ENCODE data around the gene SOBP. TPM values are rescaled to one million over a fixed set of nuclear protein-coding genes. Genes with fewer than 3 reads are reported as not detected.

The SOBP gene
- total and polyA plus RNA-seq, 2 donors (not counting 3 experiments of a cell fraction or from before 2014, with no cell fraction given): 0.35 to 6.6 TPM

GRCh38 chr6:107699697-107700325 is 209.9 kb downstream of the SOBP start:
- no peak overlapping the region for H3K4me3 ChIP-seq (replicated peaks in 1 of 3; ENCODE audit: insufficient read depth in 1 of 3, low read depth in 1 of 3, low read length in 3 of 3)
- no peaks in the 10 kb centered on the region for H3K79me2 ChIP-seq (ENCODE audit: control insufficient read depth, insufficient read depth, low read length)
- no peak overlapping the region for H3K9ac ChIP-seq (replicated peaks; ENCODE audit: extremely low read depth, insufficient read depth, low read length)
- no peak overlapping the region for H2AFZ ChIP-seq (ENCODE audit: low read depth, low read length)
- H3K36me3 ChIP-seq (ENCODE audit: control insufficient read depth in 2 of 2, extremely low read depth in 1 of 2, insufficient read depth in 2 of 2, low read length in 2 of 2): no peaks in the 10 kb centered on the region
- BruUV-seq (replicated peaks): no TSS peak
- ChIA-PET CTCF (no interaction called here), POLR2A (no interaction called here)
- H3K9me3 ChIP-seq (replicated peaks; ENCODE audit: control insufficient read depth, insufficient read depth, low read length): no peaks in the 10 kb centered on the region
- DNase-seq (ENCODE audit: low read depth, low spot score) (no peak), FAIRE-seq (no peak)
- TF ChIP-seq POLR2AphosphoS5 (IDR thresholded peaks at IDR 0.05; ENCODE audit: insufficient read depth, low read depth, low read length): no peak
- no peak for TF ChIP-seq JUN (IDR thresholded peaks at IDR 0.05; ENCODE audit: borderline replicate concordance, insufficient read depth, insufficient read length, low read depth)
- no peak for TF ChIP-seq FOS (IDR thresholded peaks at IDR 0.05; ENCODE audit: borderline replicate concordance, insufficient read depth, low read length)
- TF ChIP-seq GATA2 (IDR thresholded peaks at IDR 0.05; ENCODE audit: insufficient read depth, insufficient read length, low read depth, low read length): no peak
- TF ChIP-seq EZH2 (IDR thresholded peaks at IDR 0.05; ENCODE audit: borderline replicate concordance, low read depth, low read length, severe bottlenecking): no peak
- no peak for TF ChIP-seq MYC (IDR thresholded peaks at IDR 0.05; ENCODE audit: low read depth, low read length)
- no peak for TF ChIP-seq MAX (IDR thresholded peaks at IDR 0.05; ENCODE audit: insufficient read depth, insufficient read length)
- TF ChIP-seq POLR2A (IDR thresholded peaks at IDR 0.05; ENCODE audit: low read depth, low read length): no peak
- TF ChIP-seq CTCF (IDR thresholded peaks at IDR 0.05; ENCODE audit: extremely low read depth in 1 of 2, insufficient read depth in 1 of 2, low read depth in 1 of 2, low read length in 2 of 2): no peak
- dilution Hi-C loops (cut with MboI; ENCODE audit: extremely low pct_ligation_motif_present, low sequenced_read_pairs): no loop called here
- peaks cover 3 to 4% of the 10 kb centered on the region in 2 experiments for H3K27me3 ChIP-seq (ENCODE audit: control insufficient read depth in 2 of 2, insufficient read depth in 2 of 2, low read length in 2 of 2)
- intact Hi-C loops (cut with micrococcal nuclease): loop anchor here (10.0 kb wide), 1 partner anchor 1365 kb away; no protein-coding TSS in a partner anchor
- H3K4me2 ChIP-seq (ENCODE audit: insufficient read depth, low read length): no peak overlapping the region
- no peaks in the 10 kb centered on the region for H3K9me1 ChIP-seq (replicated peaks; ENCODE audit: control insufficient read depth, extremely low read depth, insufficient read depth, low read length)
- H3K27ac ChIP-seq (ENCODE audit: insufficient read depth, low read depth, low read length): no peak overlapping the region
- no peaks in the 10 kb centered on the region for H4K20me1 ChIP-seq (replicated peaks; ENCODE audit: control insufficient read depth, extremely low read depth, insufficient read depth, low read length)
- no peaks in the 10 kb centered on the region for H3K4me1 ChIP-seq (ENCODE audit: control insufficient read depth, extremely low read depth, insufficient read depth, low read length)
